Posterior vena cava (tissue), 2 donors: ENCODE data around the gene CRB2. TPM values are rescaled to one million over a fixed set of nuclear protein-coding genes. Genes with fewer than 3 reads are reported as not detected.

ENCODE experiments used
- DNase-seq: peaks from one replicate; pipeline ENCODE4 v3.0.0-alpha.2; 2020; ENCODE audit warnings: low spot score
- intact Hi-C, 2 donors: fragments of 100-400 bp; cut with DNase I; formaldehyde crosslinking; loops; one replicate each; pipeline versions ENCODE4 v1.14.1 to v1.14.2; 2022 to 2023
- total RNA-seq, 2 donors: library from RNA; stranded (reverse); fragmentation: NEBNext Ultra II Directional; extraction: Animal tissue kit (Norgen Biotek cat#: 25700); gene quantifications; one replicate each; pipeline ENCODE4 v1.2.1, GENCODE V29; 2021
- donor health status: DM: yes; HTN: yes; CAD: no.
- donor health status: DM: yes; HTN: yes; CAD: no.

The CRB2 gene
- total RNA-seq, 2 donors from 2014 or later: 0.05 TPM; not detected in 1

DNA sequence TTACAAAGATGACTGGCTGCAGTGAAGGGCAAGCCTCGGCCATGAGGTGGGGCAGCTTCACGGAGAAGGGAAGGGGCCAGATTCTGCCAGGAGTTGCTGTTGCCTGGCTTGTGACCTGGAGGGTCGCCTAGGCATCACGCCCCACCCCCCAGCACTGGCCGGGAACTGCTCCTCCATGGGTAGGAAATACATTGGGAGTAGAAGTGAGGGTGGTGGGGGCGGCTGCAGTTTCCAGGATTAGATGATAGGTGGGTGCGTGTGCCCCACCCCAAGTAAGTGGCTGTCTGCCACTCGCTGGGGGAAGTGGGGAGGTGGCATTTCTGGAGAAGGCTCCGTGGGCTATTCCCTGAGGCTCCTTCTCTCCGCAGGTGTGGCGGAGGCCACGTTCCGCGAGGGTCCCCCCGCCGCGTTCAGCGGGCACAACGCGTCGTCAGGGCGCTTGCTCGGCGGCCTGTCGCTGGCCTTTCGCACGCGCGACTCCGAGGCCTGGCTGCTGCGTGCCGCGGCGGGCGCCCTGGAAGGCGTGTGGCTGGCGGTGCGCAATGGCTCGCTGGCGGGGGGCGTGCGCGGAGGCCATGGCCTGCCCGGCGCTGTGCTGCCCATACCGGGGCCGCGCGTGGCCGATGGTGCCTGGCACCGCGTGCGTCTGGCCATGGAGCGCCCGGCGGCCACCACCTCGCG, 16.9 kb downstream of the CRB2 start:
- intact Hi-C loops: no loop called here
- no peak for DNase-seq

DNA sequence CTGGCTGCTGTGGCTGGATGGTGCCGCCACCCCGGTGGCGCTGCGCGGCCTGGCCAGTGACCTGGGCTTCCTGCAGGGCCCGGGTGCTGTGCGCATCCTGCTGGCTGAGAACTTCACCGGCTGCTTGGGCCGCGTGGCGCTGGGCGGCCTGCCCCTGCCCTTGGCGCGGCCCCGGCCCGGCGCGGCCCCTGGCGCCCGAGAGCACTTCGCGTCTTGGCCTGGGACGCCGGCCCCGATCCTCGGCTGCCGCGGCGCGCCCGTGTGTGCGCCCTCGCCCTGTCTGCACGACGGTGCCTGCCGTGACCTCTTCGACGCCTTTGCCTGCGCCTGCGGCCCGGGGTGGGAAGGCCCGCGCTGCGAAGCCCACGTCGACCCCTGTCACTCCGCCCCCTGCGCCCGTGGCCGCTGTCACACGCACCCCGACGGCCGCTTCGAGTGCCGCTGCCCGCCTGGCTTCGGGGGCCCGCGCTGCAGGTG, 17.5 kb downstream of the CRB2 start:
- DNase-seq: no peak
- intact Hi-C loops: no loop called here

DNA sequence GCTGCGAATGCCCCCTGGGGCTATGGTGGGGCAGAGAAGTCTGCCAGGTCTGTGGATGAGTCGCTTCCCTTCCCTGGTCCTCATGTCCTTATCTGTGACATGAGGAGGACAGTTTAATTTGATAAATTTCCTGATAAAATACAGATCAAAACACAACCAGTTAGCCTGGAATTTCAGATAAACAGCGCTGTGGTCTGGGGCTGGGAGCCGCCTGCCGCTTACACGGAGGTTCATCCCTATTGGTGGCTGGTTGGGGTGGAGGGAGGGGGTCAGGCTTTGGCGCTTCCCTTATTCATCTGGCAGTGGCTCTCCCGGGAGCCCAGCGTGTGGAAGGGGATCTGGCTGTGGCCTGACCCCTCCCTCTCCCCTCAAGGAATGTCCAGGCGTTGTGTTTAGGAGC, 17.9 kb downstream of the CRB2 start:
- no peak for DNase-seq
- intact Hi-C loops: no loop called here

DNA sequence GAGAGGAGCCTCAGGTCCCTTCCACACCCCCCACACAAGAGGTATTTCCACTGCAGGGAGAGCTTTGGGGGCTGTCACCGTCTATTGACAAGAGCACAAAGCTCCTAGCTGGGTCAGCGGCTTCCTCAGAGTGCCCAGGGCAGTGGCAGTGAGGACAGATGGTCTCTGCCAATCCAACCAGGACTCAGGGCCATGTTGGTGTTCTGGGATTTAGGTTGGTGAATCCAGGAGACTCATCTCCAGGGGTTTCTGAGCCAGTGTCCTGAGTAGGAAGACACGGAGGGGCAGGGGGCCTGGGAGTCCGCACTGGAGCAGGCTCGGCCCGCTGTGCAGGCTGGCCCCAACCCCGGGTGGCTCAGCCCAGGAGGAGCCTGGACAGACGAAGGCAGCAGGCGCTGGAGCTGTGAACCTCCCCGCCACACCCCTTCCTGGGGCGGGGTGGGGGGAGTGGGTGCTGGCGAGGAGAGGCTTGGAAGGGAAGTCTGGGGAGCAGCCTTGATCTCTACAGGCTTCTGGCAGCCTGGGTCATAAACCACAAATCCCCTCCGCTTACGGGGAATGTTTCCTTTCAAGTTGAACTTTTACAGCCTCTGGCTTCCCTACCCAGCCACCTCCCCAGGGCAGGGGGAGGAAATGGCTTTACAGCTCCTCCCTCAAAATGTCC, 19.6 kb downstream of the CRB2 start:
- no peak for DNase-seq
- intact Hi-C loops: no loop called here

DNA sequence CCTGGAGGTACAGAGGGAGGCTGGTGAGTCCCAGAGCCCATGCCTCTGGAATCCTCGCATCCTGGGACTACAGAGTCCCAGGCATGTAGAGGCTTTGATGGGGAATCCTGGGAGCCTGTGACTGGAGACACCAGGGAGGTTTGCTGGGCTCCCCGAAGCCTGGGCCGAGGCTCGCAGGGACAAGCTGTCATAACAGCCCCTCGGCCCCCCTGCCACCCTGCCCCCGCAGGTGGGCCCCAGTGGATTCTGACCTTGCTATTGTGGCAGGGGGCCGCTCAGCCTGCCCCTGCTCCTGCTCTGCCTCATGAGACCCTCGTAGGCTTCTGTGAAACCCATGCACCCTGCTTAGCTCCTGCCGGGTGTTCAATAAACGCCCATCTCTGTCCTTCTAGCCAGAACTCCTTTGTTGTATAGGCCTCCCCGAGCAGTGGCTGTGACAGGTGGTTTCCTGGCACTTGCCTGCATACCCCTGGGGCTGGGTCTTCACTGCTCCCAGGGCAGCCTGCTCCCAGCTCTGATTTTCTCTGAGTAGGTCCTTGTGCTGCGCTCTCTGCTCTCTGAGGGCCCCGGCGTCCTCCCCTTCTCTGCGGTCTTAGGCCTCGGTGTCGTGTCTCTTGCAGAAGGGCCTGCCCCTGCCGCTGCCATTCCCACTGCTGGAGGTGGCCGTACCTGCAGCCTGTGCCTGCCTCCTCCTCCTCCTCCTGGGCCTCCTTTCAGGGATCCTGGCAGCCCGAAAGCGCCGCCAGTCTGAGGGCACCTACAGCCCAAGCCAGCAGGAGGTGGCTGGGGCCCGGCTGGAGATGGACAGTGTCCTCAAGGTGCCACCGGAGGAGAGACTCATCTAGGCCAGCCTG, 20.4 kb downstream of the CRB2 start:
- intact Hi-C loops: no loop called here
- DNase-seq: no peak

DNA sequence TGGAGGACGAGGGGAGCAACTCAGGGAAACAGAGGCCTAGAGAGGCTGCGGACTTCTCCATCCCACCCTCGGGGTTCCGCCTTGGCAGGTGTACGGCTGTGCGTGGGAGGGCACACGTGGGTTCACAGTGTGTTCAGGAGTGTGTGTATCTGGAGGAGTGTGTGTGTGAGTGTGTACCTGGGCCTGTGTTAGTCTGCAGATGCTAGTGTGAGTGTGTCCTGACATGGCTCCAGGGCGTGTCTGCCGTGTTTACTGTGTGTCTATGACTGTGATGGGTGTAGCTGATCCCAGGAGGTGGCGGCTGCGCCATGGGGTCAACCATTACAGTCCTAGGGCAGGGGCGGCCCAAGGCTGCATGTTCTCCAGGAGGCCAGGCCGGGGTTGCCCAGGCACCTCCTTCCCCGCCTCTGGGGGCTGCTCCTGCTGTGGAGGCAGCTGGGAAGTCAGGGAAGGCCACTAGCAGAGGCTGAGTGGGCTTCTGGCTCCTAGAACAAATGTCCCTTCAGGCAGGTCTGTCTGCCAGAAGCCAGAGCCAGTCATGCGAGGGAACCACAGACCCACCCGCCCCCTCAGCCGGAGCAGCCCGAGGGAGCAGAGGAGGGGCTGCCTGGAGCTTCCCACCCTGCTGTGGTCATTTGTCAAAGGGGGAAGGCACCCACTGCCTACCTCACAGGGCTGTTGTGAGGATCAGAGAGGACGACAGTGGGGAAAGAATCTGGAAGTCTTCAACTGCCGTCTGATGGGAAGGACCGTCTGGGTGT, 21.4 kb downstream of the CRB2 start:
- intact Hi-C loops: no loop called here
- DNase-seq: no peak

DNA sequence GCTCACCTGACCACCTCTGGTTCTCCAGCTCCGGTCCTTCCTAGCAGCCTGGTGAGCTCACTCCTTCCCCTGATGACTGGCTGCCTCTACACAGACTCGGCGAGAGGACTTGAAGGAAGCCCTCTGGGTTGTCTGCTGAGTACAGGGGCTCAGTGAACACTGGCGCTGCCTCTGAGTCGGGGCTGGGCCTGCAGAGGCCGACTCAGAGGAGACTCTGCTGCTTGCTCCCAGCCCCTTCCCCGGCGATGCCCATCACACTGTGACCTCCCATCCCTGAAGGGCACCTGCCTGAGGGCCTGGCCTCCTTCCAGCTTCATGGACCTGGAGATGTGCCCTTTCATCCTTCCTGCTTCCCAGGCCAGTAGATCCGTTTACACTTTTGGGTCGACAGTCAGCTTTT, 22.0 kb downstream of the CRB2 start:
- intact Hi-C loops: no loop called here
- DNase-seq: no peak

DNA sequence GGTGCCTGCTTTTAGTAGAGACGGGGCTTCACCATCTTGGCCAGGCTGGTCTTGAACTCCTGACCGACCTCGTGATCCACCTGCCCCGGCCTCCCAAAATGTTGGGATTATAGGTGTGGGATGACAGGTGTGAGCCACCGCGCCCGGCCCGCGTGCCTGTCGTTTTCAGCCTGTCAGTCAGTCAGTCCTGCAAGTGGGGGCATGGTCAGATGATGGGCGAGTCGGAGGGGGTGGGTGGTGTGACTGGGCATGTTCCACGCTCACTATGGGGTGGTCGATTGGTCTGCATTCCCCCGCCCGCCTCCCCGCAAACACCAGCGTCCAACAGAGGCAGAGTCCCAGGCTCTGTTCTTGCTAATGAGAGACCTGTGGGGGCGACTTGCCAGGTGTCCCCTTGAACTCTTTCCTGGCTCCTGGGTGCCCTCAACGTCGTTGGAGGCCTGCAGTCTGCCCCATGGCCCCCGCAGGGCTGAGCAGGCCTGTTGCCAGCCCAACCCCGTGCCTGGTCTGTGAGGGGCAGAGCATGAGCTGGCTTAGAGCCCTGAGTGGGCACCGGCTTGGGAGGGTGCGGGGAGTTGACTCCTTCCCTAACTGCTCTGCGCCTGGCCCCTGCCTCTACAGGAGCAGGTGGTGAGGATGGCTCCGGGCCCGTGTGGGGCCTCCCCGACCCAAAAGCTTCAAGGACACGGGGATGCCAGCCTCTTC, 23.1 kb downstream of the CRB2 start:
- no peak for DNase-seq
- intact Hi-C loops: no loop called here

DNA sequence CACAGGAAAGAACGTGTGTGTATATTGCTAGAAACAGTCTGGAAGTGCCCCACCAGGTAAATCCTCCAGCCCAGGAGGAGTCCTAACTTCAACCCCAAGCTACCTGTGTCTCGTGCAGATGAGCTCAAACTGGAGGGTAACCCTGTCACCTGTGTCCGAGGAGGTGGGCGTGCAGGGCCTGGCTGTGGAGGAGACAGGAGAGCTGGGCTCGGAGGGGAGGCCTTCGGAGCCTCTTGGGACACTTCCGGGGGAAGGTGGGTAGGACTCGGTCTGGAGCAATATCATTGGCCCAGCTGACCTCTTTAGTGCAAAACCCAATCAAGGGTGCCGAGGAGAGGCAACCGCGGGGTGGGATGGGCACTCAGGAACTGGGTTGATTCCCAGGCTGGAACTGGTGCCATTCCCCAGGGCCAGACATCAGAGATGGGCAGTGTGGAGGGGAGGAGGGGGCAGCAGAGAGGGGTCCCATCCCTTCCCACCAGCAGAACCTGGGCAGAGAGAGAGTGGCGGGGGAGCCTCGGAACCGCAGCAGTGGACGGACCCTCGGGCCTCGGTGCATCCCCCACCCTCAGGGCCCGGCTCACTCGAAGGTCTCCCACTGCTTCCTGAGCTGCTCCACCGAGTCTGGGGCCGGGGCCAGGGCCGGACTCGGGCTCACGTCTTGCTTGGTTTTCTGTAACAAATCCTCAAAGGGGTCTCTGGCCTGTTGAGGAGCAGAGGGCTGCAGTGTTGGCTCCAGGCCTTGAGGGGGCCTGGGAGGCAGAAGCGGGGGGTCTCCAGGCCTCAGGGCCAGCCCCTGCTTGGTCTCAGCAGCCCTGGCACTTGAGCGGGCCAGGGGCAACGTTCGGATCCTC, 25.1 kb downstream of the CRB2 start:
- intact Hi-C loops: no loop called here
- DNase-seq: no peak

DNA sequence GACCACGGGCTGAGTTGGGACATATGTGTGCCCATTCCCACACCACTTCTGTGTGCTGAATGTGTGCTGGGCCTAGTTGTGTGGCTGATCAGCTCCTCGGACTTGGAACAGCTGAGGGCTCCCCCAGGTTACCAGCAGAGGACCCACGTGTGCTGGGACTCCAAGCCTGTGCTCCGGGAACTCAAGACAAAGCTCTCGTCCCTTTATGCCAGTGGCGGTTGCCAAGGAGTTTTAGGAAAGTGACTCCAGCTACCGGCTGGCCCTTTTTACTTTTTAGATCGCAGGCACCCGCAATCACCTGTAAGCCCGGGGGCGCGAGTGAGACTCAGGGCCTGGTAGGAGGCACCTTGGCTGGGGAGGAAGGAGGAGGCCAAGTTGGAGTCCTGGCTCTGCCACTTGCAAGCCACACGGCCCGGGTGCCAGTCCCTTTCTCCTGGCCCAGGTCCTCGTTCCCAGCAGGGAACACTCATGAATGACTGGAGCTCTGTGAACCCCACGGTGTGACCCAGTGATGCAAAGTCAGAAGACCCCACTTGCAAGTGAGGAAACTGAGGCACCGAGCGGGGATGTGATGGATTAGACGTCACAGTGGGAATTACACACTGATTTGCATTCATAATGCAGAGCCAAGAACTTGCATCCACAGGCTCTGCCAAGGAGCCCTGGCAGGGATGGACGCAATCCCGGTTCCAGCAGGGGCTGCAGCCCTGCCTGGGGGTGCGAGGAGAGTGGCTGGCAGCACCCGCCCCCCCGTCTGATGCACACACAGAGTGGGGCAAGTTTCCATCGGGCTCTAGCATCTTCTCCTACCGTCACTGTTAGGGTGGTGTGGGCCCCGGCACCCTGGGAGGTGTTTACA, 26.9 kb downstream of the CRB2 start:
- intact Hi-C loops: no loop called here
- no peak for DNase-seq

DNA sequence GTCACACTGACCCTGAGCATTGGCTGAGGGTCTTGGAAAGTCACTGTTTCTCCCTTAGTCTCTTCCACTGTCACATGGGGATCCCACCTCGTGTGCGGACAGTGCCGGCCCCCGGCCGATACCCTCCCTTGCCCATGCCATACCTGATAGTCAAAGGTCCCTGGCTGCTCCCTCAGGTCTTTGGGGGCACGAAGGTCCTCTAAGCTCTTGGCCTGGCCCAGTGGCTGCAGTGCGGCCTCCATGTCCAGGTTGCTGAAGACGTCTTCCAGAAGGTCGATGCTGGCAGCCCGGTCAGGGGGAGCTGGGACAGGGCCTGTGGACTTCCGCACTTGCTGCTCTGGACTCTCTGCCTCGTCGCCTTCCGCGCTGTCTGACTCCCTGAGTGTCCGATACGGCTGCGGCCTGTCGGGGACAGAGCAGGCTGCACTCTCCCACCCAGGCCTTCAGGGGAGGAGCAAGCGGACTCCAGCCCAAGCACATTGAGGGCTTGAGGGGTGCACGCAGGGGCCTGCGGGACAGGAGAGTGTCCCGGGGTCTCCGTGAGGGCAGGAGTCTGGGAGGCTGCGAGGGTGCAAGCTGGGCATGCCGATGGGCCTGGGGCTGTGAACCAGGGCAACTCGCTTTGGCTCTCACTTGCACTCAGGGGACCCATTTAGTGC, 27.6 kb downstream of the CRB2 start:
- no peak for DNase-seq
- intact Hi-C loops: no loop called here

DNA sequence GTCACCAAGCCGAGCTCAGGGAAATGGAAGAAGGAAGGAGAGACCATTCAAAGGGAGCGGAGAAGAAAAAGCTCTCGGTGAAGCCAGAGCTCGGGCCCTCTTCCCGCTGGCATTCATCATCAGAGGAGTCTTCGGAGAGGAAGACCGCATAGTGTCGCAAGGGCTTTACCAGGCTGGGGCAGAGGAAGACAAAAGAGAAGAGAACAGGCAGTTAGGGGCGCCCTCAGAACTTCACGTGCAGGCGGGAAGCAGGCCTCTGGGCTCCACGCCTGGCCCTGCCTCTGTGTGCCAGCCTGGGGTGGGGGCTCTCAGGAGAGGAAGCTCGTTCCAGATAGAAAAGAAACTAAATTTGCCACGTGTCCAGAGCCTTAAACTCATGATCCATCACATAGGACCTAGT, 31.7 kb downstream of the CRB2 start:
- intact Hi-C loops: no loop called here
- no peak for DNase-seq

DNA sequence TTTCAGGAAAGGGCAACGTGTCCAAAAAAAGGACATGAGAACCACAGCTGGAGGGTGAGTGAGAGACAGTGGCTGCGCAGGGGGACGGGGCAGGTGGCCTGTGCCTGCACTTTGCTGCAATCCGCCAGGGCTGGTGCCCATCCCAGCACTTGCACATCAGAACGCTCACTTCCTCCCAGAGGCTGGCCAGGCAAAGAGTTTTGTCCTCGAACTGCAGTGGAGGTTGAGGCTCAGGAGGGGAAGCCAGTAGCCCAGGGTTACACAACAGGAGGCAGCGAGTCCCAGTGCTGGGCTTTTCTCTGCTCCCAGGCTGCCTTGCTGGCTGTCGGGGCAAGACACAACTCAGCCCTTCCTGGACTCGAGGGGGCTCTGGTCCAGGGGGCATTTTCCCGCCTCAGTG, 33.1 kb downstream of the CRB2 start:
- no peak for DNase-seq
- intact Hi-C loops: no loop called here

DNA sequence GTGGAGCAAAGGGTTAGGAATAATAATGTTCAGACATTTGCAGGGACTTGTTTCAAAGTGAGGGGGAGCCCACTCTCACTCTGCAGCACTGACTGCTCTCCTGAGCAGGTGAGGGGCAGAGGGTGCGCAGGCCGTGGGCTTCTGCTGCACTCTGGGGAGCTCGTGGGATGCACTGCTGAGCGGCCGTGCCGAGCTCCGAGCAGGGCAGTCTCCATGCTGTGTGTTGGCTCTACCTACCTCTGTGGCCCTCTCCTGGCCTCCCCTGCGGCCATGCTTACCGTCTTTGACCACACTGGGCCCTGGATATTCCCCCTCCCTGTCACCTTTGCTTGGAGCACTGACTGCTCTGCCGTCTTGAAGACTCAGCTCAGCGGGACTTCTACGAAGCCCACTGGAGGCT, 33.7 kb downstream of the CRB2 start:
- DNase-seq: no peak
- intact Hi-C loops: no loop called here

DNA sequence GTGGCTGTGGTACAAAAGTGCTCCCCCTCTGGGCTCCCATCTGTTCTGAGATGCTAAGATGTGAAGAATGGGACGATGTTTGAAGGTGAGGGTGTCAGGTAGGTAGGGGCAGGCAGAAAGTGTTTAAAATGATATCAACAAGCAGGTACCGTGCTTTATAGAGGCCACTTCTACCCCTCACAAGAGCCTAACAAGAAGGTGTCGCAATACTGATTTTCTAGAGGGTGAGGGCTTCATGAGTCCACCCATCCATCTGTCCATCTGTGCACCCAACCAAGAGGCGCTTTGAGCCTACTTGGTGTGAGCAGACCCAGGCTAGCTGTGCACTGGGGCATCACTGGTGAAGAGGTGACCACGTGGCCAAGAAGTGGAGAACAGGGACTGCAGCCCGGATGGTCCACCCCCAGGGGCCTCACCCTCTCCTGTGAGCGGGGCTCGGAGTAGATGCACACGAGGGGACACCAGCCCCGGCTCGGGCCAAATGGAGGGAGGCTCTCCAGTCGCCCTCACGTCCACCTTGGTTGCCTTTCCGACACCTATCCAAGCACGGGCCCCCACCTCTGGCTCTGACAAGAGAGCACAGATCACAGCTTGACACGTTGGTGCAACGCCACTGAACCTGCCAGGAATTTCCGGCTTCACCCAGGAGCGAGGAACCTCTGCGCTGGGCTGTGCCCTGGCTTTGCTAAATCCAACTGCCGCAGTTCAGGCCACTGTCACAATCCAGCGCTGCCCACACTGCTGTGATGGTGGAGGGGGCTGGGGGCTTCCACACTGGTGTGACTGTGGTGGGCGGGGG, 34.5 kb downstream of the CRB2 start:
- no peak for DNase-seq
- intact Hi-C loops: no loop called here

DNA sequence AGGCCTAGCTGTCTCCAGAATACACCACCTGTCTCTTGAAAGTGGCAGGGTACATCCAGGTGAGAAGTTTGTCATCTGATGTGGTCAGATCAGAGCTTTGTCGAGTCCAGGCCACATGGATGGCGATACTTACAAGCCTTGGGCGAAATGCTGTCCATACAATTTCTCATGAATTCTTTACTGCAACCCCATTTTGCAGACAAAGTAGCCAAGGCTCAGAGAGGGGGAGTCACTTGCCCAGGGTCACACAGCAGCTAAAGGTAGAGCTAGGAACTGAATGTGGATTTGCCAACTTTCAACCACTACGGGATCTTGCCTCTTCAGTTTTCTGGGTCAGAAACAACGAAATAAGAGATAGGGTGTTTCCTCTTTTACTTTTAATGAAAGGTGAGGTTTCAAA, 35.2 kb downstream of the CRB2 start:
- intact Hi-C loops: no loop called here

More for the DNA sequence above, 35.2 kb downstream of the CRB2 start:
- DNase-seq: no peak
